CD4-positive, alpha-beta T cell treated with Interleukin-10 for 1 hour (primary cell): ENCODE results near the gene SHLD1.

Source experiments
- DNase-seq: peaks from one replicate; pipeline ENCODE4 v3.0.0-alpha.2; 2020

Gene SHLD1

DNA sequence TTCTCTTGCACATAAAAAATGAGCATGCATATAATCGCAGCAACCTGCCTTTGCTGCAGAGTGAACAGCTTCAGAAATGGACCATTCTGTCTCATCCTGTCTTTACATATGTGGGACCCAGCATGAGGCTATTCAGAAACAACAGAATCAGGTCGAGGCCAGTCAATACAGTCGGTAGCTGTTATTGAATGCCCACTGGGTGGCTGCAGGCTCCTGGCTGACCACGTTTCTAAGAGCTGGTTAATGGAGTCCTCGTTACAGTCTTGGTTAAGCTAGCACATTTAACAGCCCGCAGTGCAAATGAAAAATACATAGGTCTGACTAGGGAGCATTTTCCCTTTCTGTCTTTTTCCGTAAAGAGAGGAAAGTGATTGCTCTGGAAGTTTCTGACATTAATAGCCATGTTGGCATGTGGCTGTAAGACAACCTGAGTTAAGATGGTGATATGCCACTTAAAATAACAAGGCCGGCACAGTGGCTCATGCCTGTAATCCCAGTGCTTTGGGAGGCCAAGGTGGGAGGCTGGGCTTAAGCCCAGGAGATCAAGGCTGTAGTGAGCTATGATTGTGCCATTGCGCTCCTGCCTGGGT, 75.0 kb downstream of the SHLD1 start:
- no peak for DNase-seq

DNA sequence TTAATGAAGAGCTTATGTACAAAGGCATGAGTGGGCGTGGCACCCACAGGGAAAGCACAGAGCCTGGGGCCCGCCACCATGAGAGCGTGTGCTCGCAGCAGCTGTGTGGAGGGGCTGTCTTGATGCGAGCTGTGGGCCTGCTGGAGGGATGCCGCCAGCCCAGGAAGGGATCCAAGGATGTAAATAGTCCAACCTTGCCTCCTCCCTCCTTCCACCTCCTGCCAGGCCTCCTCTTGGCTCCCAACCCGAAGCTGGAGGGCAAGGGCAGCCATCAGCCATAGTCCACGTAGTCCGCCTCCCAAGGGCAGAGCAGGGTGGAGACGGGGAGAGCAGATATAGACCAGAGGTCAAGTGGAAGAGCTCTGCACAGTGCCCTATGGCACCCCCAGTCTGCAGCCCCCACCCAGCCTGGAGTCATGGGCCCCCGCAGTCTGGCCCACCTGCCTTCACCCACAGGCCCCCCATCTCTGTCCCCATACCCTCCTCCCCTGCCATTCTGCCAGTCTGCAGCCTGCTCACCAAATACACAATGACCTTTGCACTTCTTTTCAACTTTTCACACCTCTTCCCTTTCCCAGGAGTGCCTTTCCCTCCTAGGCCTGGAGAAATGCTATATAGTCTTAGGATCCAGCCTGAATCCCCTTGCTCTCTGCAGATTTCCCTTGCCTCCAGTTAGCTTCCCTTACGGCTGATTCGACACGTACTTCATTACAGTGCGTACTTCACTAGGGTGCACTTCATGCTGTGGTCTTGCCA, 77.1 kb downstream of the SHLD1 start:
- DNase-seq, result no peak

- DNase-seq, result no peak
Measured at GRCh38 chr20:5827861-5828260, 77.7 kb downstream of the SHLD1 start.

DNA sequence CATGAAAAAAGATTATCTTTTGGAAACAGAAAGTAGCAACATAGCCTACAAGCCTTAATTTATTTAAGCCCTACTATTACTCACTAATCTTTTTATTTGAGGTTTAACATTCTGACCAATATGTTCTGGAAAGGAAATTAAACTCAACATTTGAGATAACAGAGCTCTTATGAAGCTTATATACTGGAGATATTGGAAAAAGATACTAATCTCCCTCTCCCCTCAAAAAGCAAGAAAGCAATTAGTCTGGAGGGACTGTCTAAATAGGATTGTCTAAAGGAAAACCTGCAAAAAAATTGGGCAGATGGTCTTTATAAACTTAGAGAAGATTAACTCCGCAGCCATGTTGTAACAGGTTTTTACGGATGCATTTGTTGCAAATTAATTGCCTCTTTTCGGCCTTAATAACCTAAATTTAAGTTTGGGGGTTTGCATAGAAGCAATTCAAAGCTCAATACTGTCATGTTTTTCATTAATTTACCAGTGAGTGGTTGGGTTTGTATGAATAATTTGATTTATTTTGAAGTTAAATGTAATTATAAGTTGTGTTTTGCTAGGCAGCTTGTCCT, 79.1 kb downstream of the SHLD1 start:
- DNase-seq, result no peak

GRCh38 chr20:5831539-5832237, 81.5 kb downstream of the SHLD1 start:
- no peak for DNase-seq

DNA sequence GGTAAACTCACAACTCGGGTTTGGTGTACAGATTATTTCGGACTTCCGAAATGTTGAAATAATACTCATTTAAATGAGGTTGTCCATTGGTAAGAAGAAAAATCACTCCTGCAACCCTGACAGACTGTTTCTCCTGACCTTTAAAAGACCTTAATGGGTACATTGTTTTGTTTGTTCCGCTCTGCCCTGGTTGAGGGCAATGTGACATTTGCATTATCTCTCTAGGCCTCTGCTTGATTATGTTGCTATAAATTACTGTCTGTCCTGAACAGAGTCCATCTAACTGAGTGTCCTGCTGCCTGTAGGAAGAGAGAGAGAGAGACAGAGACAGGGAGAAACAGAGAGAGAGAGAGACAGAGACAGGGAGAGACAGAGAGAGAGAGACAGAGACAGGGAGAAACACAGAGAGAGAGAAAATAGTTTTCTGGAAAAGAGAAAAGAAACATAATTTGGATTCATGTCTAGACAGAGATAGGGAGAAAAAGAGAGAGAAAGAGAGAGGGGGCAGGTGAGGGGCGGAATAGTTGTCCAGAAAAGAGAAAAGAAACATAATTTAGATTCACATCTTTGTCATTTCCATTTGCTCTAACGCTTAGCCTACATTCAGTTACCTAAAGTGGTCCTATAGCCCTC, 83.2 kb downstream of the SHLD1 start:
- DNase-seq, result no peak

DNA sequence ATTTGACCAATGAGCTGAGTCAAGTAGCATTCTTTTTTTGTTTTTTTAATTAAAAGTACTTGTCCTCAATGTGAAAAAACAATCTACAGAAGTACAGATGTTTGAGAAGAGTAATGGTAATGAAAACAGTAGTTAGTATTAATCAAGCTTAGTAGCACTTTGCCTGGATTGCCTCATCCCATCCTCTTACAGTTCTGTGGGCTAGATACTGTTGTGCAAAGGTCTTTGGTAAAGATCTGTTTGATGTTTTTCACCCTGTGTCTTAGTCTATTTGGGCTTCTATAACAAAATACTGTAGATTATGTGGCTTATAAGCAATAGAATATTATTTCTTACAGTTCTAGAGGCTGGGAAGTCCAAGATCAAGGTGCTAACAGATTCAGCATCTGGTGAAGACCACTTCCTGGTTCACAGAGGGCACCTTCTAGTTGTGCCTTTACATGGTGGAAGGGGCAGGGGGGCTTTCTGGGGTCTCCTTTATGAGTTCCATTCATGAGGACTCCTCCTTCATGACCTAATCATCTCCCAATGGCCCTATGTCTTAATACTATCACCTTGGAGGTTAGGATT, 84.3 kb downstream of the SHLD1 start:
- no peak for DNase-seq

GRCh38 chr20:5835321-5835821, 85.2 kb downstream of the SHLD1 start:
- peak; percentile 55 for DNase-seq

DNA sequence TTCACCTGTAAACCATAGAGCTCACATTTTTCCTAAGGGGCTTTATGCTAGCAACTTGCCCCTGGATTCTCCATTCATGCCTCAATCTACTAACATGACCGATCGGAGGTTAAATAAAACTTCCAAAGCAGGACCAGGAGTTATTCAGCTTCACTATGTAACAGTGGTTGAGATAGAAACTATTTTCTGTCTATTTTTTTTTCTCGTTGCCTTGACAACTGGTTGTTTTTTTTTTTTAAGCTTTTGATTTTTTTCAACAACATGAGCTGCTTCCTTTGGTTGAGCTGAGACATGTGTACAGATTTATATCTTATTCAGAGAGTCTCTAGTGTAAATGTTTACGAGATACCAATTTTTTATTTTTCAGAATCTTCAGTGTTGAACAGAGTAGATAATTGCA, 85.7 kb downstream of the SHLD1 start:
- DNase-seq, result peak; percentile 77

GRCh38 chr20:5836569-5836968, 86.4 kb downstream of the SHLD1 start:
- peak; percentile 54 for DNase-seq

GRCh38 chr20:5840411-5841002, 90.3 kb downstream of the SHLD1 start:
- no peak for DNase-seq

DNA sequence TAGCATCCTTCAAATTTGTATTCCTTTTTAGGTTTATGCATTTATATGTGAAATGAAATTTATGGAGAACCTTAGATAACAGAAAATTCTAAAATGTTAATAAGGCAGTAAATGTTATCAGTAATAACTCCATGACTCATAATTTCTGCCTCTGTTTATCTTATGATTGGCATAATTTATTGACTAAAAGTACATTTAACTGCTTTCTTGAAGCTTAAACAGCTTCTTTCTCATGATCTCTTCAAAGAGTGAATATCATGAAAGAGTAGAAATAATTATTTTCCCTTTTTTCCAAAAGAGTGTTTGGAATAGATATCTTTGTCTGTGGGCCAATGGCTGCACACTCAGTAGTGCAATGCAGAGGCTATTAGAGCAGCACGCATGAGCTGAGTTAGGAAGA, 91.3 kb downstream of the SHLD1 start:
- no peak for DNase-seq

- DNase-seq, result no peak
Measured at GRCh38 chr20:5842465-5842864, 92.3 kb downstream of the SHLD1 start.

DNA sequence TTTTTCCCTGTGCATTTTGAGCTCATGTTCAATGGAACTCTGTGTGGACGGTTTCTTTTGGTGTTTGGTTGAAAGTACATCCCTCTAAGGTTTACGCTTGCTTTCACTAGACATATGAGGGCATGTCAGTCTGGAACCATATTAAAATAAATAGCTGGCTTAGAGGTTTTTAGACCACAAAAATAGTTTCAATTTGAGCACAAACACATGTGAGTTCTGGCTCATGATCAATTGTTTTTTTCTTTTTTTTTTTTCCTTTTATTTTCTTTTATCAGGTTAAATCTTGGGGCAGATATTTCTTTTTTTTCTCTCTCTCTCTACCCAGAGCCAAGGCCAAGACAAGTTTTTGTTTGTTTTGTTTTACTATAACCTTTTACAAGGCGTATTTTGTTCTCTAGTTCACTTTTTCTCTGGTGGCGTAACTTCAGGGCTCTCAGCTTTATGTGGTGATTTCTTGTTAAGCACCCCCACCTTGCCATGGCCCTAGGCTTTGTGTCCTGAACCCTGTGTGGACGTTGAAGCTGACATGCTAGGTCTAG, 92.9 kb downstream of the SHLD1 start:
- DNase-seq, result peak; percentile 60

DNA sequence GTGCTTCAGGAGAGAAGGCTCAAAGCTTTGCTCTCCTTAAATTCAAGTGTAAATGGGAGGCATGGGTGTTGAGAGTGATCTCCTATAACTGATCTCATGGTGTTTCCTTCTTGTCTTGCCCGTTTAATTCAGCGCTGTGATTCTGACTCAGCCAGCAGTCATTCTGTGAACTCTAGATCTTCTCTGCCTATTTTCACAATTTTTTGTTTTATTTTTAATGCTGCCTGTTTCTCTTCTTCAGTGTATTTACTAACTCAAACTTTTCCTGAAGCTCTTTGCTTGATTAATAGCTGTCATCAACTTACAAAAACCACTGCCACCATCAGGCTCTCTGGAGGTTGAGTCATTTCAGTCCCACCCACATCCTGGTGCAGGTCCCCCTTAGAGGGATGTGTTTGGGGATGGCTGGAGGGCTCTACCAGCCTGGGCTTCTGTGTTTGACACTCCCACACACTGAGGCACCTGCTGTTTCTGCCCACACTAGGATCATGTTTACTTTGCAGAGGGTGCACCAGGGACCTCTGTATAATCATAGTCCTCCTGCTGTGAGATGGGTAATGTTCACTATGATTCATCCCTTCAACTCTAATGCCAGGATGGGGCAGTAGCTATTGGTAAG, 94.0 kb downstream of the SHLD1 start:
- DNase-seq, result peak; percentile 60

GRCh38 chr20:5845681-5846615, 95.7 kb downstream of the SHLD1 start:
- DNase-seq, result peak; percentile 79

GRCh38 chr20:5848711-5849505, 98.7 kb downstream of the SHLD1 start:
- DNase-seq, result peak; percentile 46

DNA sequence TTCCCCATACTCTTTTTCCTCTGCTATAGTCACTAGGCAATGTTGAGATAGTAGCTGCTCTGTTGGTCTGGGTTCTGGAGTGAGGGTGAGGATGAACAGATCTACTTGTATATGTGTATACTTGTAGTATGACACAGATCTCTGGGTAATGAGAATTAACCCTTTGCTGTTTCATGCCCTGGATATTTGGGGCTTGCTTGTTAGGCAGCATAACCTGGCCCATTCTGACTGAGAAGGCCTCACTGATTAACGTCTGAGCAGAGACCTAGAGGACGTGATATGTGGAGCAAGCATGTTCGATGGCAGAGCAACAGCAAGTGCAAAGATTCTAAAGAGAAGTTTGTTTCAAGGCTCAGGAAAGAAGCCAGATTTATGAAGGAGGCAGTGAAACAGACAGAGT, 105.7 kb downstream of the SHLD1 start:
- DNase-seq, result no peak

GRCh38 chr20:5859608-5860007, 109.4 kb downstream of the SHLD1 start:
- DNase-seq, result no peak

- DNase-seq, result no peak
Measured at GRCh38 chr20:5862703-5863039, 112.5 kb downstream of the SHLD1 start.
